Activated T-helper 1 cell treated with anti-CD3 and anti-CD28 coated beads, Interleukin-12 subunit alpha, Interleukin-12 subunit beta, Interleukin-2, Interleukin-4 antibody, amounts not matched to agents 30 ng/mL and 10 ng/mL and 1 ng/mL, durations not matched to agents 14 hours and 24 hours and 36 hours (primary cell): ENCODE measurements around the gene NPY2R. TPM values are rescaled to one million over a fixed set of nuclear protein-coding genes. Genes with fewer than 3 reads are reported as not detected.

Source experiments
- total RNA-seq: library from RNA; stranded (reverse); gene quantifications from 2 replicates; pipeline ENCODE4 v1.2.3, GENCODE V29; 2022

The NPY2R gene
- total RNA-seq, 1 donor from 2014 or later: not detected

Other genes starting within 250 kb of the NPY2R start
- gene MAP9, start 168.3 kb downstream of the NPY2R start, total RNA-seq: 5.9 and 6.2 TPM in 2 replicates